ENCODE data around the gene IGSF3.

DNA sequence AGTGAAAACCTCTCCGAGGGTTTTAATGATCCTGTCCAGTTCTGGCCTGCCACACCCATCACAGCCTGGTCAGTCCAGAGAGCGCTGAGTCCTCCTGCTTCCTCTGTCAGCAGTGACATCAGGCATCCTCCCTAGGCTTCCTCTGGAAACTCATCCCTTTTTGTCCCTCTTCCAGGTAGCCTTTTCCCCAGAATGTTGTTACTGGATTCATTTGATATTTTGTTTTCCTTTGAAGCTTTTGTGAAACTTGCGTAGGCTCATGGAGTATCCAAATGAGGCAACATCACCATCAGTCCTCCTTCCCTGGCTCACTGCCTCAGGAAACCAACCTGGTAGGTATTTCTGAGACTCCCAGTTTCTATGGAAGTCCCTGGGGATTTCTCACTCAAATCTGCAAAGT, 27.0 kb upstream of the IGSF3 start:
- TF ChIP-seq, protein P1, sequence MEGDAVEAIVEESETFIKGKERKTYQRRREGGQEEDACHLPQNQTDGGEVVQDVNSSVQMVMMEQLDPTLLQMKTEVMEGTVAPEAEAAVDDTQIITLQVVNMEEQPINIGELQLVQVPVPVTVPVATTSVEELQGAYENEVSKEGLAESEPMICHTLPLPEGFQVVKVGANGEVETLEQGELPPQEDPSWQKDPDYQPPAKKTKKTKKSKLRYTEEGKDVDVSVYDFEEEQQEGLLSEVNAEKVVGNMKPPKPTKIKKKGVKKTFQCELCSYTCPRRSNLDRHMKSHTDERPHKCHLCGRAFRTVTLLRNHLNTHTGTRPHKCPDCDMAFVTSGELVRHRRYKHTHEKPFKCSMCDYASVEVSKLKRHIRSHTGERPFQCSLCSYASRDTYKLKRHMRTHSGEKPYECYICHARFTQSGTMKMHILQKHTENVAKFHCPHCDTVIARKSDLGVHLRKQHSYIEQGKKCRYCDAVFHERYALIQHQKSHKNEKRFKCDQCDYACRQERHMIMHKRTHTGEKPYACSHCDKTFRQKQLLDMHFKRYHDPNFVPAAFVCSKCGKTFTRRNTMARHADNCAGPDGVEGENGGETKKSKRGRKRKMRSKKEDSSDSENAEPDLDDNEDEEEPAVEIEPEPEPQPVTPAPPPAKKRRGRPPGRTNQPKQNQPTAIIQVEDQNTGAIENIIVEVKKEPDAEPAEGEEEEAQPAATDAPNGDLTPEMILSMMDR (IDR thresholded peaks at IDR 0.05; ENCODE audit: poor library complexity), result no peak
- TF ChIP-seq EZH2 (IDR thresholded peaks at IDR 0.05; ENCODE audit: borderline replicate concordance), result no peak
